ENCODE data around the gene MVB12B.

MVB12B gene

GRCh38 chr9:126526218-126527108 is 199.8 kb downstream of the MVB12B start:
- Histone ChIP-seq H3K4me3 (ENCODE audit: insufficient read depth, low read depth, low read length) (no peak overlapping the region), H3K4me1 (ENCODE audit: control insufficient read depth, insufficient read depth, low read length) (peaks cover 48% of the 10 kb centered on the region), H3K9me3 (ENCODE audit: control insufficient read depth, low read length) (no peaks in the 10 kb centered on the region), H3K27ac (ENCODE audit: insufficient read depth, low read depth, low read length, poor library complexity, severe bottlenecking) (no peak overlapping the region), H3K27me3 (ENCODE audit: control insufficient read depth, insufficient read depth, low read length, poor library complexity, severe bottlenecking) (peaks cover 2% of the 10 kb centered on the region), H3K36me3 (ENCODE audit: control insufficient read depth, insufficient read depth, low read length) (no peaks in the 10 kb centered on the region)
- 83 to 90% methylated on average over 19 of the region's 19 CpGs for WGBS, 2 experiments

DNA sequence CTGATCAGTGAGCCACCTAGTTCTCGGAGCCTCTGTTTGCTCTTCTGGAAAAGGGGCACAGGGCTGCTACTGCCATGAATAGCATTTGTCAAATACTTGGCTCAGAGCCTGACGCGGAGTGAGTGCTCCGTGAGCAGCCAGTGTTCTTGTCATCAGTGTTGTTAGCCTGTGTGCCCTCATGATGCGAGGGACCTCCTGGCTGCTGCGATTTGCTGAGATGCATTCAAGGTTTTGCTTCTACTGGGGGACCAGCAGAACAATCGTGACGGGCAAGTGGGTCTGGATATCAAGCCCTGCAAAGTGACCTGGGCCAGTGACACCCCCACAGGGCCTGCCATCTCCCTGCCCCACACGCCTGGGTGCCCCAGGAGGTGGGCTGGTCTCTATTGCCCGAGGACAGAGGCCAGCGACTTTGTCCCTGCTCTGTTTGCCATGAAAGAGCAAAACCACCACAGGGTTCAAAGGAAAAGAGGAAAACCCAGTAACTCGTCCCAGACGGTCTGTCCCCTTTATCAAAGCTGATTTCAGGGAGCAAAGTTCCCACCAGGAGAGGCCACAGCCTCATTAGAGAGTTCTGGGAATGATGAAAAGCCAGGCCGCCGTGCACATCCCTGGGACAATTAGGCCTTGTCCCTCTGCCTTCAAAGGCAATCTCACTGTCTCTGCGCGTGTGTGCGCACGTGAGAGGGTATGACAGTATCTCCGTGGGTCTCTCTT is 200.6 kb downstream of the MVB12B start:
- H3K36me3 ChIP-seq (ENCODE audit: control insufficient read depth, insufficient read depth, low read length): no peaks in the 10 kb centered on the region
- H3K4me3 ChIP-seq (ENCODE audit: insufficient read depth, low read depth, low read length): no peak overlapping the region
- H3K9me3 ChIP-seq (ENCODE audit: control insufficient read depth, low read length): no peaks in the 10 kb centered on the region
- H3K4me1 ChIP-seq (ENCODE audit: control insufficient read depth, insufficient read depth, low read length): peaks cover 44% of the 10 kb centered on the region
- 86 to 88% methylated on average over 20 of the region's 20 CpGs for WGBS, 2 experiments
- no peak overlapping the region for H3K27ac ChIP-seq (ENCODE audit: insufficient read depth, low read depth, low read length, poor library complexity, severe bottlenecking)
- H3K27me3 ChIP-seq (ENCODE audit: control insufficient read depth, insufficient read depth, low read length, poor library complexity, severe bottlenecking): peaks cover 7% of the 10 kb centered on the region

DNA sequence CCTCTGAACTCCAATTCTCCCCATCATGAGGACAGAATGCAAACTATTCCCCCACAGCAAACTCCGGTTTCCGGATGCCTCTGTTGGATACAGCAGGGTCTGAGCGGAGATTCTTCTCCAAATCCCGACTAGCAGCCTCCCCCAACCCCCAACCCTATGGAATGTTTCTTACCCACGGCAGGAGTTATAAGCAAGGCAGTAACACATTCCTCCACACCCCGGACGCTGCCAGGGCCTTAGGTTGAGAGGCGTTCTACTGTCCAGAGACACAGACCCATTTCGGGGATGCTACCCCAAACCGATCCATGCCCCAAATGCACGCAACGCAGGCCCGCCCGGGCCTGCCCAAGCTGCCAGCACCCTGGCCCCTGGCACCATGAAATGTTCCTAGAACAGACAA is 201.5 kb downstream of the MVB12B start:
- H3K27ac ChIP-seq (ENCODE audit: insufficient read depth, low read depth, low read length, poor library complexity, severe bottlenecking): no peak overlapping the region
- H3K4me3 ChIP-seq (ENCODE audit: insufficient read depth, low read depth, low read length): no peak overlapping the region
- peaks cover 42% of the 10 kb centered on the region for H3K4me1 ChIP-seq (ENCODE audit: control insufficient read depth, insufficient read depth, low read length)
- H3K36me3 ChIP-seq (ENCODE audit: control insufficient read depth, insufficient read depth, low read length): no peaks in the 10 kb centered on the region
- H3K9me3 ChIP-seq (ENCODE audit: control insufficient read depth, low read length): no peaks in the 10 kb centered on the region
- peaks cover 12% of the 10 kb centered on the region for H3K27me3 ChIP-seq (ENCODE audit: control insufficient read depth, insufficient read depth, low read length, poor library complexity, severe bottlenecking)
- WGBS, 2 experiments: 81 to 82% methylated on average over 14 of the region's 14 CpGs

DNA sequence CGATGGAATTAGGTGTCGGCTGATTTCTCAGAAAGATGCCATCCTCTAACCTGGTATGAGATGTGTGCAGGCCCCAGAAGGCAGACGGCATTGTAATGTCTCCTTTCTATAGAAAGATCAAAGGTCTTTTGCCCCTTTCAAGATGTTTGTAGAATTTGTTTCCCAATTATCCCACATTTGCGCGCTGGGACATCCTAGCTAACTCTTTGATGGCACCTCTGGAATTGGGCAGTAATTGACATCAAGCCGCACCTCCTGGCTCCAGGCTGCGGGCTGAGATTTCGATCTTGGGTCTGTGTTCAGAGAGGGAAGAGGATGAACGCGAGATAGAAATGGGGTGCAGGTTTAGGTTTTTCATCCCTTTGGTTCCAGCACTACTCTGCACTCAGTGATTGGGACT is 202.3 kb downstream of the MVB12B start:
- Histone ChIP-seq H3K36me3 (ENCODE audit: control insufficient read depth, insufficient read depth, low read length) (no peaks in the 10 kb centered on the region), H3K4me3 (ENCODE audit: insufficient read depth, low read depth, low read length) (no peak overlapping the region), H3K4me1 (ENCODE audit: control insufficient read depth, insufficient read depth, low read length) (peaks cover 42% of the 10 kb centered on the region), H3K27ac (ENCODE audit: insufficient read depth, low read depth, low read length, poor library complexity, severe bottlenecking) (no peak overlapping the region), H3K9me3 (ENCODE audit: control insufficient read depth, low read length) (no peaks in the 10 kb centered on the region), H3K27me3 (ENCODE audit: control insufficient read depth, insufficient read depth, low read length, poor library complexity, severe bottlenecking) (peaks cover 20% of the 10 kb centered on the region)
- WGBS, 2 experiments: 89 to 95% methylated on average over 10 of the region's 10 CpGs

DNA sequence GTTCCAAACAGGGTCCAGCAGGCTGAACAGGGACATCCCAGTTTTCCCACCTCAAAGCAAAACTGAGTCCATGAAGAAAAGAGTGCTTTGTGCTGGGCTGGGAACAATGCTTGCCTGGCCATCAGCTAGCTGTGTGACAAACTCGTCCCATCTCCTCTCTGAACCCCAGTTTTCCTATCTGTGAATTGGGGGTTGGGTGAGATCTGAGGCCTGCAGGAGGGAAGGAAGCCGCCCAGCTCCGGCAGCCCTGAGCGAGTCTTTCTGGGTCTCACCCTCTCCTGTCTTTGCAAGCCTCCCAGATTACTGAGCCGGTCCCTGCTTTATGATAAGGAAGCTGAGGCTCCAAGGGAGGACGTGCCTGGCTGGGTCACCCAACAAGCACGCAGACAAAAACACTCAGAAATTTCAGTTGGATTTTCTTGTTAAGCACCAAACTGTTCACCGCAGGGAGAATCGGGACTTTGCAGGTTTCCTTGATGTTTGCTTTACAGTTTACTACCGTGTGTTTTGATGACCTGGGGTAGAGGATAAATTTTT is 204.5 kb downstream of the MVB12B start:
- Histone ChIP-seq H3K36me3 (ENCODE audit: control insufficient read depth, insufficient read depth, low read length) (no peaks in the 10 kb centered on the region), H3K4me1 (ENCODE audit: control insufficient read depth, insufficient read depth, low read length) (peaks cover 42% of the 10 kb centered on the region), H3K27me3 (ENCODE audit: control insufficient read depth, insufficient read depth, low read length, poor library complexity, severe bottlenecking) (peaks cover 39% of the 10 kb centered on the region), H3K4me3 (ENCODE audit: insufficient read depth, low read depth, low read length) (no peak overlapping the region), H3K27ac (ENCODE audit: insufficient read depth, low read depth, low read length, poor library complexity, severe bottlenecking) (no peak overlapping the region), H3K9me3 (ENCODE audit: control insufficient read depth, low read length) (no peaks in the 10 kb centered on the region)
- 80 to 85% methylated on average over 10 of the region's 10 CpGs for WGBS, 2 experiments

GRCh38 chr9:126531591-126531990 is 205.0 kb downstream of the MVB12B start:
- Histone ChIP-seq H3K9me3 (ENCODE audit: control insufficient read depth, low read length) (no peaks in the 10 kb centered on the region), H3K4me3 (ENCODE audit: insufficient read depth, low read depth, low read length) (no peak overlapping the region), H3K27me3 (ENCODE audit: control insufficient read depth, insufficient read depth, low read length, poor library complexity, severe bottlenecking) (peaks cover 39% of the 10 kb centered on the region), H3K27ac (ENCODE audit: insufficient read depth, low read depth, low read length, poor library complexity, severe bottlenecking) (no peak overlapping the region), H3K36me3 (ENCODE audit: control insufficient read depth, insufficient read depth, low read length) (no peaks in the 10 kb centered on the region), H3K4me1 (ENCODE audit: control insufficient read depth, insufficient read depth, low read length) (peaks cover 42% of the 10 kb centered on the region)
- WGBS, 2 experiments: 75 to 78% methylated on average over 5 of the region's 5 CpGs

GRCh38 chr9:126532019-126532462 is 205.4 kb downstream of the MVB12B start:
- H3K27me3 ChIP-seq (ENCODE audit: control insufficient read depth, insufficient read depth, low read length, poor library complexity, severe bottlenecking): peaks cover 39% of the 10 kb centered on the region

GRCh38 chr9:126532489-126532888 is 205.9 kb downstream of the MVB12B start:
- Histone ChIP-seq H3K4me3 (ENCODE audit: insufficient read depth, low read depth, low read length) (no peak overlapping the region), H3K9me3 (ENCODE audit: control insufficient read depth, low read length) (no peaks in the 10 kb centered on the region), H3K27me3 (ENCODE audit: control insufficient read depth, insufficient read depth, low read length, poor library complexity, severe bottlenecking) (peaks cover 39% of the 10 kb centered on the region), H3K27ac (ENCODE audit: insufficient read depth, low read depth, low read length, poor library complexity, severe bottlenecking) (no peak overlapping the region), H3K36me3 (ENCODE audit: control insufficient read depth, insufficient read depth, low read length) (no peaks in the 10 kb centered on the region), H3K4me1 (ENCODE audit: control insufficient read depth, insufficient read depth, low read length) (peaks cover 33% of the 10 kb centered on the region)
- WGBS, 2 experiments: 75 to 84% methylated on average over 8 of the region's 8 CpGs

More at GRCh38 chr9:126532019-126532462, 205.4 kb downstream of the MVB12B start:
- Histone ChIP-seq H3K36me3 (ENCODE audit: control insufficient read depth, insufficient read depth, low read length) (no peaks in the 10 kb centered on the region), H3K4me1 (ENCODE audit: control insufficient read depth, insufficient read depth, low read length) (peaks cover 38% of the 10 kb centered on the region), H3K4me3 (ENCODE audit: insufficient read depth, low read depth, low read length) (no peak overlapping the region), H3K27ac (ENCODE audit: insufficient read depth, low read depth, low read length, poor library complexity, severe bottlenecking) (no peak overlapping the region), H3K9me3 (ENCODE audit: control insufficient read depth, low read length) (no peaks in the 10 kb centered on the region)
- 86 to 88% methylated on average over 9 of the region's 9 CpGs for WGBS, 2 experiments

DNA sequence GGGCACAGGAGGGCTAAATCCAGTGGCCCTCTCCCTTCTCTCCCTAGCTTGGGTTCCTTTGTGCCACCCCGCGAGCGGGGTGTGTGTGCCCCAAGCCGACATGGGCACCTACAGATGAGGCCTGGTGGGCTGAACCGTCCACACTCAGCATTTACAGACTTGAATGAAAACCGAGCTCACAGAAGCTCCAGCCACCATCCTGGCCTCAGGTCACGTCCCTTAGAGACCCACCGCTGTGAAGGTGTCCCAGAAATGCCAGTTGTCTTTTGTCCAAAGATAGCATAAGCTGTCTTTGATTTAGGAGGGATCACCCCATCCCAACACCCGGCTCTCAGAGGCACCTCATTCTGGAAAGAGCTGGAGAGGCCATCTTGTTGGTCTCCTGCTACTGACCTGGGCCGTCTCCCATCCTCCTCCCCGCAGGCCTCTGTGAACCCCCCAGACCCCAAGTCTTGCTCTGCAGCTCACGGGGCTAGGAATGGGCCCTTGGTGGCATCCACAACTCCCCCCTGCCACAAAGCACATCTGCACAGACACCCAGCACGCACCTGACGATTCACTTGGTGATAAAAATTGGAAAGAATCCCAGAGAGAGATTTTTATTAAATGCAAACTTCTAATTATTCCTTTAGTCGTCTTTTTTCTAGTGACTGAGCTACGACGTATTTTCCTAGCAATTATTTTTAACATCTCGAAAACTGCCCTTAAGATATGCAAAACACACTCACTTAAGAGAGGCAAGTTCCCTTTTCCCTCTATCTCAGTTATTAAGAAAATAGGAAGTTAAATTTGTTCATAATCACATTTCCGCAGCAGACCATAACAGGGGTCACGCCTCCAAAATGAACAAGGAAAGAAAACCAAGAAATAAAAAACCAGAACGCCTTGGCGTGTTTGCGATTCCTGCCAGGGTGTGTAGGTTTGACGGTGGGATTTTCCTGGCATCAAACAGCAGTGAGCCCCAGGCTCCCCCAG is 206.6 kb downstream of the MVB12B start:
- H3K9me3 ChIP-seq (ENCODE audit: control insufficient read depth, low read length): no peaks in the 10 kb centered on the region
- no peak overlapping the region for H3K4me3 ChIP-seq (ENCODE audit: insufficient read depth, low read depth, low read length)
- WGBS, 2 experiments: 83 to 84% methylated on average over 24 of the region's 24 CpGs
- H3K36me3 ChIP-seq (ENCODE audit: control insufficient read depth, insufficient read depth, low read length): no peaks in the 10 kb centered on the region
- H3K4me1 ChIP-seq (ENCODE audit: control insufficient read depth, insufficient read depth, low read length): peaks cover 26% of the 10 kb centered on the region
- no peak overlapping the region for H3K27ac ChIP-seq (ENCODE audit: insufficient read depth, low read depth, low read length, poor library complexity, severe bottlenecking)
- H3K27me3 ChIP-seq (ENCODE audit: control insufficient read depth, insufficient read depth, low read length, poor library complexity, severe bottlenecking): peaks cover 39% of the 10 kb centered on the region
